ENCODE data around the gene REN. TPM values are rescaled to one million over a fixed set of nuclear protein-coding genes. Genes with fewer than 3 reads are reported as not detected.

REN gene
- total and polyA plus RNA-seq, 2 donors (not counting 1 experiment from before 2014, with no cell fraction given), result 0.17 to 0.20 TPM

DNA sequence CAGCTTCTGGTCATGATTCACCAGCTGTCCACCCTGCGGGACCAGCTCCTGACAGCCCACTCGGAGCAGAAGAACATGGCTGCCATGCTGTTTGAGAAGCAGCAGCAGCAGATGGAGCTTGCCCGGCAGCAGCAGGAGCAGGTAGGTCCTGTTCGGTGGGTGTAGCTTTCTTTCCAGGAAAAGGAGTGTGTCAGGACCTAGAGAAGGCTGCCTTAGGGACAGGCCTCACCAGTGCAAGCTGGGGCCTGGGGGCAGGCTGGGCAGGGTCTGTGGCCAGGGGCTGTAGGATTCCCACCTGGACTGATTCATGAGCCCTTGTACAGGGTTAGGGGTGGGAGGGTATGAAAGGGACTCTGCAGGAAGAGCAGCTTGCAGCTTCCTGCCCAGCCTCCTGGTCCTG, 49.6 kb downstream of the REN start:
- H3K79me2 ChIP-seq (ENCODE audit: control insufficient read depth, insufficient read depth, low read length), result no peaks in the 10 kb centered on the region
- H3K36me3 ChIP-seq (ENCODE audit: control insufficient read depth, insufficient read depth, low read length), result no peaks in the 10 kb centered on the region
- no peak overlapping the region for H3K27ac ChIP-seq (ENCODE audit: insufficient read depth, low read length)
- H2AFZ ChIP-seq (ENCODE audit: low read length), result no peak overlapping the region
- H3K4me3 ChIP-seq (replicated peaks in 1 of 4; ENCODE audit: control extremely low read depth in 1 of 4, insufficient read depth in 1 of 4, low read depth in 3 of 4, low read length in 4 of 4), result no peak overlapping the region
- no peaks in the 10 kb centered on the region for H3K9me3 ChIP-seq (ENCODE audit: control insufficient read depth, insufficient read depth, low read depth, low read length)
- no peaks in the 10 kb centered on the region for H3K27me3 ChIP-seq (ENCODE audit: control insufficient read depth, insufficient read depth, low read length)
- TF ChIP-seq EZH2 (IDR thresholded peaks at IDR 0.05; ENCODE audit: low read length, missing control alignments), result no peak
- TF ChIP-seq, protein P1, sequence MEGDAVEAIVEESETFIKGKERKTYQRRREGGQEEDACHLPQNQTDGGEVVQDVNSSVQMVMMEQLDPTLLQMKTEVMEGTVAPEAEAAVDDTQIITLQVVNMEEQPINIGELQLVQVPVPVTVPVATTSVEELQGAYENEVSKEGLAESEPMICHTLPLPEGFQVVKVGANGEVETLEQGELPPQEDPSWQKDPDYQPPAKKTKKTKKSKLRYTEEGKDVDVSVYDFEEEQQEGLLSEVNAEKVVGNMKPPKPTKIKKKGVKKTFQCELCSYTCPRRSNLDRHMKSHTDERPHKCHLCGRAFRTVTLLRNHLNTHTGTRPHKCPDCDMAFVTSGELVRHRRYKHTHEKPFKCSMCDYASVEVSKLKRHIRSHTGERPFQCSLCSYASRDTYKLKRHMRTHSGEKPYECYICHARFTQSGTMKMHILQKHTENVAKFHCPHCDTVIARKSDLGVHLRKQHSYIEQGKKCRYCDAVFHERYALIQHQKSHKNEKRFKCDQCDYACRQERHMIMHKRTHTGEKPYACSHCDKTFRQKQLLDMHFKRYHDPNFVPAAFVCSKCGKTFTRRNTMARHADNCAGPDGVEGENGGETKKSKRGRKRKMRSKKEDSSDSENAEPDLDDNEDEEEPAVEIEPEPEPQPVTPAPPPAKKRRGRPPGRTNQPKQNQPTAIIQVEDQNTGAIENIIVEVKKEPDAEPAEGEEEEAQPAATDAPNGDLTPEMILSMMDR (conservative IDR thresholded peaks at IDR 0.05 in 1 of 2, IDR thresholded peaks at IDR 0.05 in 1 of 2; ENCODE audit: low read depth in 1 of 2, low read length in 2 of 2), result no peak
- H4K20me1 ChIP-seq (ENCODE audit: control insufficient read depth, extremely low read depth, insufficient read depth, low read length), result no peaks in the 10 kb centered on the region
- DNase-seq (ENCODE audit: low read depth in 2 of 2), result no peak
- no peak overlapping the region for H3K9ac ChIP-seq (ENCODE audit: insufficient read depth, low read length)
- no peaks in the 10 kb centered on the region for H3K4me1 ChIP-seq (ENCODE audit: control insufficient read depth, extremely low read depth, insufficient read depth, low read length)
- no peak overlapping the region for H3K4me2 ChIP-seq (ENCODE audit: extremely low read depth, insufficient read depth, low read length)

DNA sequence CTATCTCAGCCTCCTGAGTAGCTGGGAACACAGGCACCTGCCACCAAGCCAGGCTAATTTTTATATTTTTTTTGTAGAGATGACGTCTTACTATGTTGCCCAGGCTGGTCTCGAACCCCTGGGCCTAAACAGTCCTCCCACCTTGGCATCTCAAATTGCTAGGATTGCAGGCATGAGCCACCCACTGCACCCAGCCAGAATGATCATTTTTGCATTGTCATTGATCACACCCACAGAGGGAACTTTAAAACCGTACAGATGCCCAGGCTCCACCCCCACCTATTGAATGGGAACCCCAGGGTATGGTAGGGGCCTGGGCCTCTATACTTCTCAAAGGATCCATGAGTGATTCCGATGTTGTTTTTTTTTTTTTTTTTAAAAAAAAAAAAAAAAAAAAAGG, 51.0 kb downstream of the REN start:
- Histone ChIP-seq H3K79me2 (ENCODE audit: control insufficient read depth, insufficient read depth, low read length) (no peaks in the 10 kb centered on the region), H3K4me3 (replicated peaks in 1 of 4; ENCODE audit: control extremely low read depth in 1 of 4, insufficient read depth in 1 of 4, low read depth in 3 of 4, low read length in 4 of 4) (no peak overlapping the region), H3K36me3 (ENCODE audit: control insufficient read depth, insufficient read depth, low read length) (no peaks in the 10 kb centered on the region), H3K27ac (ENCODE audit: insufficient read depth, low read length) (no peak overlapping the region), H3K4me1 (ENCODE audit: control insufficient read depth, extremely low read depth, insufficient read depth, low read length) (no peaks in the 10 kb centered on the region), H3K9ac (ENCODE audit: insufficient read depth, low read length) (no peak overlapping the region), H3K27me3 (ENCODE audit: control insufficient read depth, insufficient read depth, low read length) (no peaks in the 10 kb centered on the region), H2AFZ (ENCODE audit: low read length) (no peak overlapping the region), H3K9me3 (ENCODE audit: control insufficient read depth, insufficient read depth, low read depth, low read length) (no peaks in the 10 kb centered on the region), H4K20me1 (ENCODE audit: control insufficient read depth, extremely low read depth, insufficient read depth, low read length) (no peaks in the 10 kb centered on the region), H3K4me2 (ENCODE audit: extremely low read depth, insufficient read depth, low read length) (no peak overlapping the region)
- no peak for DNase-seq (ENCODE audit: low read depth in 2 of 2)
- TF ChIP-seq, protein P1 (conservative IDR thresholded peaks at IDR 0.05 in 1 of 2, IDR thresholded peaks at IDR 0.05 in 1 of 2; ENCODE audit: low read depth in 1 of 2, low read length in 2 of 2), result no peak
- TF ChIP-seq EZH2 (IDR thresholded peaks at IDR 0.05; ENCODE audit: low read length, missing control alignments), result no peak

GRCh38 chr1:204114606-204115005, 51.5 kb downstream of the REN start:
- H2AFZ ChIP-seq (ENCODE audit: low read length), result no peak overlapping the region
- no peaks in the 10 kb centered on the region for H3K4me1 ChIP-seq (ENCODE audit: control insufficient read depth, extremely low read depth, insufficient read depth, low read length)
- no peak overlapping the region for H3K4me2 ChIP-seq (ENCODE audit: extremely low read depth, insufficient read depth, low read length)
- no peaks in the 10 kb centered on the region for H3K9me3 ChIP-seq (ENCODE audit: control insufficient read depth, insufficient read depth, low read depth, low read length)
- no peak overlapping the region for H3K9ac ChIP-seq (ENCODE audit: insufficient read depth, low read length)
- H3K4me3 ChIP-seq (replicated peaks in 1 of 4; ENCODE audit: control extremely low read depth in 1 of 4, insufficient read depth in 1 of 4, low read depth in 3 of 4, low read length in 4 of 4), result no peak overlapping the region
- TF ChIP-seq, protein P1 (conservative IDR thresholded peaks at IDR 0.05 in 1 of 2, IDR thresholded peaks at IDR 0.05 in 1 of 2; ENCODE audit: low read depth in 1 of 2, low read length in 2 of 2), result no peak
- no peak for TF ChIP-seq EZH2 (IDR thresholded peaks at IDR 0.05; ENCODE audit: low read length, missing control alignments)
- no peak for DNase-seq (ENCODE audit: low read depth in 2 of 2)
- H3K27ac ChIP-seq (ENCODE audit: insufficient read depth, low read length), result no peak overlapping the region
- H3K79me2 ChIP-seq (ENCODE audit: control insufficient read depth, insufficient read depth, low read length), result no peaks in the 10 kb centered on the region
- no peaks in the 10 kb centered on the region for H4K20me1 ChIP-seq (ENCODE audit: control insufficient read depth, extremely low read depth, insufficient read depth, low read length)
- H3K36me3 ChIP-seq (ENCODE audit: control insufficient read depth, insufficient read depth, low read length), result no peaks in the 10 kb centered on the region
- H3K27me3 ChIP-seq (ENCODE audit: control insufficient read depth, insufficient read depth, low read length), result no peaks in the 10 kb centered on the region
